Fibroblast of skin of back (primary cell): ENCODE results near the gene SMIM5.

ENCODE experiments used
- DNase-seq: peaks from one replicate; pipeline ENCODE4 v3.0.0-alpha.2; 2013

SMIM5 gene

GRCh38 chr17:75670868-75671267, 37.6 kb downstream of the SMIM5 start:
- DNase-seq: no peak

DNA sequence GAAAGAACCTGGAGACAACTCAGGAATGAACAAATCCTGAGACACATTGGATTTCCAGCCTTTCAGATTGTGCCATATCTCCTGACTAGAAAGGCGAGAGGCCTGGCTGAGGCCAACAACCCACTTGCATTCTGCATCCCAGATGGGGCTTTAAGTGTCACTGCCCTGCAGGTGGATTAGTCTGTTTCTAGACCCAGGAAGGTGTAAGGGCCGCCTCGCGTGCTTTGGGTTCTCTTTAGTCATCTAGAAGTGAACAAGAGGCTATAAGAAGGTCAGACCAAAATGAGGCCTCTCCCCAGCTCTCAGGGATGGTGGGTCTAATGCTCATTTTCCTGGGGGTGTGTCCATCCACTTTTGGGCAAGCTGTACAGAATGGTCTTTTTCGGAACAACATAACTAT, 38.8 kb downstream of the SMIM5 start:
- DNase-seq: no peak

- no peak for DNase-seq
Measured at GRCh38 chr17:75673487-75673886, 40.3 kb downstream of the SMIM5 start.

GRCh38 chr17:75676461-75676860, 43.2 kb downstream of the SMIM5 start:
- no peak for DNase-seq

- no peak for DNase-seq
Measured at GRCh38 chr17:75679706-75680211, 46.5 kb downstream of the SMIM5 start.

- DNase-seq: no peak
Measured at GRCh38 chr17:75680431-75680830, 47.2 kb downstream of the SMIM5 start.

GRCh38 chr17:75681289-75681688, 48.1 kb downstream of the SMIM5 start:
- DNase-seq: peak; percentile 47

DNA sequence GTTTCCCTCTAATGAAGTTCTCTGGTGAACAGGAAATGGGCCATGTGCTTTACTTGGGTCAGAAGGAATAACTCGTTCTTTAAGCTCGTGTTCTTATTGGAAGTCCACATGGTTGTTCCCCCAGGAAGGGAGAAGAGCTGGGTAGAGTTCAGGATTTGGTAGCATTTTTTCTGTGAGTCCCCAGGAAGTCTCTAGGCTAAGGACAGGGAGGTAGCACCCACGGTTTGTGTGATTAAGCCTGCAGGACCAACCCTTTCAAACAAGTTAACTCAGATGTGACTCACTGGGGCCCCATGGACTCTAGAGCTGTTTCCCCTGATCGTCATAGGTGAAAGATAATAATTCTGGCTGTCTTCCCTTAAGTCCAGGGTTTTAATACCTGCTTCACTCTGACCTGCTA, 50.3 kb downstream of the SMIM5 start:
- DNase-seq: peak; percentile 79

DNA sequence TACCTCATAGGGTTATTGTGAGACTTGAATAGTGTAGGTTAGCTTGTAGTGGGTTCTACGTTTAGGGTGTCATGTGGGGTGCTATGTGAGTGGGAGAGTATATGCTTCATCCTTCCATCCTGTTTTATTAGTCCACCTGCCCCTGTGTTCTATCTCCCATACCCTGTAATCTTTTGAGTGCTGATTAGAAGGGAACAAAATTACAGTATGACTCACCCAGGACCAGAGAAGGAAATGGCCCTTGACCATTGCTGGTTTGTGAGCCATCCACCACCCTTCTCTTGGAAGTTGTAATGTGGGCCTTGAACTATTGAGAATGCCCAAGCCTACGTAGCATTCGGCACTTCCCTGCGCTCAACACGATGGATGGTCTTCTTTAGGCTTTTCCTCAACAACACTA, 51.0 kb downstream of the SMIM5 start:
- DNase-seq: no peak

GRCh38 chr17:75684924-75685323, 51.7 kb downstream of the SMIM5 start:
- peak; percentile 80 for DNase-seq

DNA sequence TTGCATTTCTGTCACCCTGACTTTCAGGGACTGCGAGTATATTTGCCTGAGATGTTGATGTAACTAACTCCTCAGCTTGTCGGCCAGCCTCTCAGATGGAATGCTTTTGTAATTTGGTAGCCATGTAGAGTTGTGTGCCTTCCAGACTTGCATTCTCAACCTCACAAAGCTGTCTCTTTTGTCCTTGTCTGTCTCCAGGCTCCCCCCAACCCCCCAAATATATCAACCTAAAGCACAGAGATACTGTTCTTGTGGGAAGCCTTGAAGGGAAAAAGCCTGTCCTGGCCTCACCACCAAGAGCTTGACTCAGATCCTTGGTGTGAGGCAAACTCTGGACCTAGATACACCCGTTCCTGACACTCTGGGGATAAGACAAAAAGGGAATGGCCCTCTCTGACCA, 52.3 kb downstream of the SMIM5 start:
- DNase-seq: peak; percentile 37

- DNase-seq: no peak
Measured at GRCh38 chr17:75688209-75688825, 55.1 kb downstream of the SMIM5 start.

DNA sequence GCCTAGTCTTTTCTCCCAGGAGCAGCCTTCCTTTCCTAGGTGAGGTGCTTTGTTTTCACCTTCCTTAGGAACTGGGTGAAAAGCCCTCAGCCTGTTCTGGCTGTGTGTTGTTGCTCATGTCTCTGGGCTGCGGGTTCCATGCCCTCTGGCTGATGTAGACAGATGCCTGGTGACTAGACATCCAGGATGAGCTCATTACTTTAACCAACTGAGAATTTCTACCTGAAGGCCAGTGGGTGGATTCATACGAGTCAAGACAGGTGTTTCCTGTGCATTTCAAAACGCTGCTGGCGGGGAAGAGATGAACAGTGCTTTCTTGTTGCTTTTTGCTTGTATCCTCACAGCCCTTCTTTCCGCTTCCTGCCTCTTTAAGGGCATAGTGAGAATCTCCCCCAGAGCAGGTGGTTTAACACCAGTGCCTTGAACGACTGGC, 56.2 kb downstream of the SMIM5 start:
- no peak for DNase-seq
